Gastrocnemius medialis (tissue), 4 donors: Measurements from ENCODE around the gene ARHGAP26.

Experiments used
- CTCF ChIP-seq, 5 experiments: fragments of 450-650 bp in 3 of 5; fragments of 200-600 bp in 2 of 5; sonication (generic) in 2 of 5; IDR thresholded peaks in 4 of 5; conservative IDR thresholded peaks in 1 of 5; 1 replicate in 4 of 5; 2 replicates in 1 of 5; pipeline ENCODE4 v1.5.1; 2016 to 2019; ENCODE audit warnings: antibody characterized with exemption in 5 of 5, mild to moderate bottlenecking in 3 of 5, moderate library complexity in 3 of 5
- POLR2A ChIP-seq, 2 donors: fragments of 450-650 bp; IDR thresholded peaks; one replicate each; pipeline ENCODE4 v1.6.1; 2017; ENCODE audit warnings: antibody characterized with exemption in 2 of 2, mild to moderate bottlenecking in 2 of 2, moderate library complexity in 2 of 2

DNA sequence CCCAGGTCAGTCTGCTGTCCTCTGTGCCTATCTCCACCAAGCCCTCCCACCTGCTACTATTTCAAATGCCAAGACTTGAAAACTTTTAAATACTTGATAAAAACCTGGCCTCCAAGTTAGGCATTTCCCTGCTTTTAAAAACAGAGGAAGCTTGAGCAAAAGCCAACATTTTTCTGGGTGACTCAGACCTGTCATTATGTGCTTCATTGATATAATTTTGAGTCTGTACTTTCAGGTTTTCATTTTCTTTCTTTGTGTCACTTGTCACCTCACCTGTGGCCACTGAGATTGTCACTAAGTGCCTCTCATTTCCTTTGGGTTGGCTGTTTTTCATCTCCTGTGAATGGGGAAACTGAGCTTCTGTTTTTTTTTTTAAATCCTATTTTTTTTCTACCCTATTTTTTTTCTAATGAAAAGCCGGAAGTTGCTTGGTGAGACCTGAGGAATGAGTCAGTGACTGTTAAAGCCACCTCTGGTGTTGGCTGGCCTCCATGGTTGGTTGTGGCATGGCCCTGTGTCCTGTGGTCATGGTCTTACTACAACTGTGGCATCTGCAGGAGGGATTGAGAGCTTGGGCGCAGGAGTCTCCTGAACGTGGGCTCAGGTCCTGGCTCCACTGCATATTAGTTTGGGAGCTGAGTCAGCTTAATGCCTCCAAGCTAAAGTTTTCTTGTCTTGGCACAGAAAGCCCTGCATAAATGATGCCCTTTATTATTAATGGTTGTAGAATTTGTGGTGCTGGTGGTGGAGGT is 56.7 kb downstream of the ARHGAP26 start:
- TF ChIP-seq CTCF (IDR thresholded peaks at IDR 0.05 in 4 of 5, conservative IDR thresholded peaks at IDR 0.05 in 1 of 5) (no peak), POLR2A (IDR thresholded peaks at IDR 0.05) (no peak)
